Measurements from ENCODE around the gene CDH18.

The CDH18 gene

DNA sequence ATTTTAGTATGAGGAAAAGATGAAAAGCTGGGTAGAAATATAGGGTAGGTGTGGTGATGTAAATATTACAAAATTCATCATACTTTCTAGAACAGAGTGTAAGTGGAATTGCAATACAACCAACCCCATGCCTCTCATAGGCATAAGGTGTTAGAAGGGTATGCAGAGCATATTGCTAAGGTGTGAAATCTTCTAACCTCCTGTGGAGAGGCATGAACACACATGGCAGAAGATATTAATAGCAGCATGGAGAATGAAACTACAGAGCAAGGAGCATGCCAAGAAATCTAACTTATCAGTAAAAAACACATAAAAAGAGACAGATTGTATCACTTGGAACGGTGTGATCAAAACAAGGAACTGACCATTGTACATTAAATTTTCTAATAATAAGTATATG is 441.5 kb downstream of the CDH18 start:
- no peak overlapping the region for H3K4me3 ChIP-seq (ENCODE audit: low read length)
- no peak for DNase-seq (ENCODE audit: low read depth)
- TF ChIP-seq, protein P1, sequence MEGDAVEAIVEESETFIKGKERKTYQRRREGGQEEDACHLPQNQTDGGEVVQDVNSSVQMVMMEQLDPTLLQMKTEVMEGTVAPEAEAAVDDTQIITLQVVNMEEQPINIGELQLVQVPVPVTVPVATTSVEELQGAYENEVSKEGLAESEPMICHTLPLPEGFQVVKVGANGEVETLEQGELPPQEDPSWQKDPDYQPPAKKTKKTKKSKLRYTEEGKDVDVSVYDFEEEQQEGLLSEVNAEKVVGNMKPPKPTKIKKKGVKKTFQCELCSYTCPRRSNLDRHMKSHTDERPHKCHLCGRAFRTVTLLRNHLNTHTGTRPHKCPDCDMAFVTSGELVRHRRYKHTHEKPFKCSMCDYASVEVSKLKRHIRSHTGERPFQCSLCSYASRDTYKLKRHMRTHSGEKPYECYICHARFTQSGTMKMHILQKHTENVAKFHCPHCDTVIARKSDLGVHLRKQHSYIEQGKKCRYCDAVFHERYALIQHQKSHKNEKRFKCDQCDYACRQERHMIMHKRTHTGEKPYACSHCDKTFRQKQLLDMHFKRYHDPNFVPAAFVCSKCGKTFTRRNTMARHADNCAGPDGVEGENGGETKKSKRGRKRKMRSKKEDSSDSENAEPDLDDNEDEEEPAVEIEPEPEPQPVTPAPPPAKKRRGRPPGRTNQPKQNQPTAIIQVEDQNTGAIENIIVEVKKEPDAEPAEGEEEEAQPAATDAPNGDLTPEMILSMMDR (conservative IDR thresholded peaks at IDR 0.05; ENCODE audit: low read length) = no peak

DNA sequence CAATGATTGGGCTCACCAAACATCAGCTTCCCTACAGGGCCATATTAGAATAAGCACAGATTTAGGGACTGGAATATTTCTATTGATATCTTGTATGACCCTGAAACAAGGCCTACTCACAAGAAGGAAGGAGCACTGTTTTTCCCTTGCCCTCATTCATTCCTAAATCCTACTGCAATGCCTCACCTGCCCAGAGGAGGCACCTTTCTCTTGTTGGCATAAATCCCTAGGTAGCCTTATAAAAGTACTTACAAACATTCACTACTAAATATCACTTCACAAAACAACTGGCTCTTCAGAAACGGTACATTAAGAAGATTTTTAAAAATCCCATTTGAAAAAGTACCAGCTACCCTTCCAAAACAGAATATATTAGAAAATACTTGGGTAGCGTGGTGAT is 449.4 kb downstream of the CDH18 start:
- TF ChIP-seq, protein P1 (conservative IDR thresholded peaks at IDR 0.05; ENCODE audit: low read length) = no peak
- no peak for DNase-seq (ENCODE audit: low read depth)

DNA sequence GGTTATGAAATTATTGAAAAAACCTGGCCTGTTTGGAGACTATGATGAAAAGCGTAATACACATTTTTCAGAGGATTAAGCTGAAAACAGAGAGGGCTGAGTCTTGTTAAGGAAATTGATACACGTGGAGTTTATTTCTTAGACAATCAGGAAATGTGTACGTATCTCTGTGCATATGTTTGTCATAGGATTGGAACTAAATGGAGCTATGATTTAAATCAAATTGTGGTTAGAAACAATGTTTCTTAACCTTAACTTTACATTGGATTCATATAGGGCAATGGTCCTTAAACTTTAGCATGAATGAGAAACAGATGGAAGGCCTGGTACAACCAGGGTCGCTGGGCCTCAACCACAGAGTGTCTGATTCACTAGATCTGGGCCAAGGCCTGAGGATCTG is 451.6 kb downstream of the CDH18 start:
- TF ChIP-seq, protein P1 (conservative IDR thresholded peaks at IDR 0.05; ENCODE audit: low read length) = no peak
- no peak overlapping the region for H3K4me3 ChIP-seq (ENCODE audit: low read length)
- DNase-seq (ENCODE audit: low read depth) = no peak

More for the DNA sequence above, 449.4 kb downstream of the CDH18 start:
- H3K4me3 ChIP-seq (ENCODE audit: low read length) = no peak overlapping the region

DNA sequence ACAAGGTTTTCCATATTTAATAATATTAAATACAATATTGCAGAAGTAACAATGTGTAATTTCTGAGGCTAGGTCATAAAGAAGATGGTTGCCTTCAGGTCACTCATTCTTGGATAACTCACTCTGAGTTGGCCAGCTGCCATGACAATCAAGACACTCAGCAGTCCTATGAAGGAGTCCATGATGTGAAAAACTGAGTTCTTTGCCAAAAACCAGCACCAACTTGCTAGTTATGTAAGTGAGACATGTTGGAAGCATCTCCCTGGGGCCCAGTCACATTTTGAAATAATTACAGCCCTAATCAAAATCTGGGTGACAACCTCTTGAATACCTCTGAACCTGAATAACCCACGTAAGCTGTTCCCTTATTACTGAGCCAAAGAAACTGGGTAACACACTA is 453.2 kb downstream of the CDH18 start:
- DNase-seq (ENCODE audit: low read depth) = no peak
- no peak overlapping the region for H3K4me3 ChIP-seq (ENCODE audit: low read length)
- TF ChIP-seq, protein P1 (conservative IDR thresholded peaks at IDR 0.05; ENCODE audit: low read length) = no peak

DNA sequence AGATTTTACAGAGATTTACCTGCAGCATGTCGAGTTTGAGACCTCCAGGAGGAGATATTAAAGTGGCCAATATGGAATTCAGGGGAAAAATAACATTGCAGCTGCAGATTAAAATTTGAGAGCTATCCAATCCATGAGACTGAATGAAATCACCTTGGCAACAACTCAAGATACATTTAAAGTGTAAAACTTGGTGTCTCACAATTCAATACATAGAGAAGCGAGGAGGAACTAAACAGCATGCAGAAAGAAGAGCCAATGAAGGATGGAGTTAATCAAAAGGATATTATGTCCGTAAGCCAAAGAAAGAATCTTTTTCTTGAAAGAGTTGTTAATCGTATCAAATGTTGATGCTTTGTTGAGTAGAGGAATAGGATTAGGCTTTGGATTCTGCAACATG is 455.1 kb downstream of the CDH18 start:
- no peak for DNase-seq (ENCODE audit: low read depth)
- TF ChIP-seq, protein P1 (conservative IDR thresholded peaks at IDR 0.05; ENCODE audit: low read length) = no peak
- H3K4me3 ChIP-seq (ENCODE audit: low read length) = no peak overlapping the region

DNA sequence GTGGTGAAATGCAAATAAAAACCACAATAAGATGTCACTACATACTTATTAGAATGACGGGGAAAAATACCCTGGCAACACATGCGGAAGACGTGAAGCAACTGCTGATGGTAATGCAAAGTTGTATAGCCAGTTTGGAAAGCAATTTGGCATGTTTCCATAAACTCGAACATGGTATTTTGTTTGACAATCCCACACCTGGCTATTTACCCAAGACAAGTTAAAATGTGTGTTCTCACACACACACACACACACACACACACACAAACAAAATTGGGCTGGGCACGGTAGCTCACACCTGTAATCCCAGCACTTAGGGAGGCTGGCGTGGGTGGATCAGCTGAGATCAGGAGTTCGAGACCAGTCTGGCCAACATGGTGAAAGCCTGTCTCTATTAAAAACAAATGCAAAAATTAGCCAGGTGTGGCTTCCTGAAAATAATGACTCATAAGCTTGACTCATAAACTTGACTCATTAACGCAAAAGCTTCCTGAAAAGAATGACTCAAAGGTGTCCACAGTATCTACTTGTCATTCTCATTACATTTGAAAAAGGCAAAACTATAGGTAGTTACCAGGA is 456.5 kb downstream of the CDH18 start:
- TF ChIP-seq, protein P1 (conservative IDR thresholded peaks at IDR 0.05; ENCODE audit: low read length) = no peak
- no peak overlapping the region for H3K4me3 ChIP-seq (ENCODE audit: low read length)
- no peak for DNase-seq (ENCODE audit: low read depth)

DNA sequence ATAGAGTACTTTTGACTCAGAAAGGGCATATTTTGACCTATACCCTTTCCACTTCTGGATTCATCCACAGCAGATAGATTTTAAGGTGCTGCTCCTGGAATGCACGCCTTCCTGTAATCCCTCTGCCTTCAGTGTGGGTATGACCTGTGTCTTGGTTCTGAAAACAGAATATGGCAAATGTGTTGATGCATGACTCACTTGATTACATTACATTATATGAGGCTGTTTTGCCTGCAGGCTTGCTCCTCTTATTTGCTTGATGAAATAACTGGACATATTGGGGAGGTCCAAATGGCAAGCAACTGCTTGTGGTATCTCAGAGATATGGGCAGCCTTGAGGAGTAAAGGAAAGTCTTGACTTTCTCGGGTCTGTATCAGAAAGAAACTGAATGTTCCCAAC is 468.6 kb downstream of the CDH18 start:
- H3K4me3 ChIP-seq (ENCODE audit: low read length) = no peak overlapping the region
- TF ChIP-seq, protein P1 (conservative IDR thresholded peaks at IDR 0.05; ENCODE audit: low read length) = no peak
- no peak for DNase-seq (ENCODE audit: low read depth)

Data from AG10803 (cell line).